ENCODE results near the gene SH3PXD2A.
"Not testable (repeated sequence)": the region's sequence is repeated elsewhere in the genome, so short reads cannot be mapped to it uniquely, and the experiment has no call there.

The SH3PXD2A gene

GRCh38 chr10:103669944-103670343, 185.4 kb downstream of the SH3PXD2A start:
- DNase-seq (ENCODE audit: low read depth in 1 of 2, low spot score in 1 of 2): no peak

- no peak for DNase-seq (ENCODE audit: low read depth in 1 of 2, low spot score in 1 of 2)
Measured at GRCh38 chr10:103669243-103669929, 186.0 kb downstream of the SH3PXD2A start.

- DNase-seq (ENCODE audit: low read depth in 1 of 2, low spot score in 1 of 2): no peak
Measured at GRCh38 chr10:103668351-103669242, 186.8 kb downstream of the SH3PXD2A start.

- DNase-seq (ENCODE audit: low read depth in 1 of 2, low spot score in 1 of 2): no peak
Measured at GRCh38 chr10:103667356-103667755, 188.0 kb downstream of the SH3PXD2A start.

DNA sequence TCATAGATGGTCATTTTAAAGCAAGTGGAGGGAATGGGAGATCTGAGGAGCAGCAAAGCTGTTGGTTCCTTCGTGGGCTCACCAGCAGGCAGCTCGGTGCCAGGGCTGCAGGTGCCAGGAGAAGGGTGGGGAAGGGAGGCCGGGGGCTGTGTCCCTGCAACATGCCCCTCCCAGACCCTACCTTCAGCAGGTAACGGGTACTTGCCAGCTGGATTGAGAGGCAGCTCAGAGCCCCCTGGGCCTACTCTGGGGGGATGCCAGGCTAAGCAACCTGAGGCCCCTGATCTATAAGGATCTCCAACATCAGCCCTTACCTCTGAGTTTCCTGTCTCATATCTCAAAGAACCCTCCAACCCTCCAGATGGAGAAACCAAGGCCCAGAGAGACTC, 188.6 kb downstream of the SH3PXD2A start:
- DNase-seq (ENCODE audit: low read depth in 1 of 2, low spot score in 1 of 2): no peak

- DNase-seq (ENCODE audit: low read depth in 1 of 2, low spot score in 1 of 2): no peak
Measured at GRCh38 chr10:103666087-103666761, 189.2 kb downstream of the SH3PXD2A start.

GRCh38 chr10:103665162-103665889, 190.1 kb downstream of the SH3PXD2A start:
- DNase-seq (ENCODE audit: low read depth in 1 of 2, low spot score in 1 of 2): no peak

GRCh38 chr10:103663802-103664201, 191.6 kb downstream of the SH3PXD2A start:
- no peak for DNase-seq (ENCODE audit: low read depth in 1 of 2, low spot score in 1 of 2)

- DNase-seq (ENCODE audit: low read depth in 1 of 2, low spot score in 1 of 2): no peak
Measured at GRCh38 chr10:103663236-103663635, 192.1 kb downstream of the SH3PXD2A start.

DNA sequence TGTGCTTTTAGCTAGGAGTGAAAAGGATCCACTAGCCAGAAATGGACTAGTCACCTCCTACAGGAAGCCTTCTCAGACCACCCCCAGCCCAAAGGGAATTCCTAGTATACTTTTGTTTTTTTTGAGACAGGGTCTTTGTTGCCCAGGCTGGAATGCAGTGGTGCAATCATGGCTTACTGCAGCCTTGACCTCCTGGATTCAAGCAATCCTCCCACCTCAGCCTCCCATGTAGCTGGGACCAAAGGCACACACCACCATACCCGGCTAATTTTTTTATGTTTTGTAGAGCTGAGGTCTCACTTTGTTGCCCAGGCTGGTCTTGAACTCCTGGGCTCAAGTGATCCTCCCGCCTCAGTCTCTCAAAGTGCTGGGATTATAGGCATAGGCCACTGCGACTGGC, 192.7 kb downstream of the SH3PXD2A start:
- not testable (repeated sequence) for DNase-seq (ENCODE audit: low read depth in 1 of 2, low spot score in 1 of 2)

GRCh38 chr10:103661198-103661950, 194.0 kb downstream of the SH3PXD2A start:
- DNase-seq (ENCODE audit: low read depth in 1 of 2, low spot score in 1 of 2): no peak

DNA sequence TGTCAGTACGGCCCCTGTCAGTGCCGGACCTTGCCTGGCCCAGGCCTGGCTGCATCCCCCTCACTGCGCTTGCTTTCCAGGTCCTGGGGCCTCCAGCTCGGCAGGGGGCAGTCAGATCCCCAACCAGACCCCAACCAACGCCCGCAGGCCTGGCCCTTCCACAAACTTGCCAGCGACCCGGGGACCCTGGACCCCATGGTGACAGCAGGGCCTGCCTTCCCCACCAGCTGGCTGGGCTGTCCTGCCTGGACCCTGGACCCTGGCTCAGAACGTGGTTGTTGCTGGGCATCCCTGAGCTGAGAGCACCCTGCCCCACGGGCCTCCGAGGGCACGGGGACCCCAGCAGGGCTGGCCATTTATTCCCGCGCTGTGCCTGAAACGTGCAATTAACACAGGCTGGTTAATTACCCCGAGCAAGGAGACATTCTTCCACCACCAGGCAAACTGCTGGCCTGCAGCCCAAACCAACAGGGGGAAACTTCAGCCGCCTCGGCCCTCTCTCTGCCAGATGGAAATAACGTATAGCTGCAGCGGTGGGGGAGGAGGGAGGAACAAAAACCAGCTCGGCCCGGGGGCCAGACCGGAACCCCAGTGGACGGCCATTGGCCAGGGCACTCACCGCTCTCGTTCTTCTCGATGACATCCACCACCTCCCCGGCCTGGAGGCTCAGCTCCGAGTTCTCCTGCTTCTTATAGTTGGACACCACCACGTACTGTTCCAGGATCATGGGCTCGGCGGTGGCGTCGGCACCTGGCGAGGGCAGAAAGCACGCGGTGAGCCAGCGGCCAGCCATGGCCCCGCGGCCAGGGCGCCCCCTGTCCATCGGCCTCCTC, 194.8 kb downstream of the SH3PXD2A start:
- no peak for DNase-seq (ENCODE audit: low read depth in 1 of 2, low spot score in 1 of 2)

- peak; percentile 10 to 60 for DNase-seq (ENCODE audit: low read depth in 1 of 2, low spot score in 1 of 2)
Measured at GRCh38 chr10:103659674-103660363, 195.6 kb downstream of the SH3PXD2A start.

DNA sequence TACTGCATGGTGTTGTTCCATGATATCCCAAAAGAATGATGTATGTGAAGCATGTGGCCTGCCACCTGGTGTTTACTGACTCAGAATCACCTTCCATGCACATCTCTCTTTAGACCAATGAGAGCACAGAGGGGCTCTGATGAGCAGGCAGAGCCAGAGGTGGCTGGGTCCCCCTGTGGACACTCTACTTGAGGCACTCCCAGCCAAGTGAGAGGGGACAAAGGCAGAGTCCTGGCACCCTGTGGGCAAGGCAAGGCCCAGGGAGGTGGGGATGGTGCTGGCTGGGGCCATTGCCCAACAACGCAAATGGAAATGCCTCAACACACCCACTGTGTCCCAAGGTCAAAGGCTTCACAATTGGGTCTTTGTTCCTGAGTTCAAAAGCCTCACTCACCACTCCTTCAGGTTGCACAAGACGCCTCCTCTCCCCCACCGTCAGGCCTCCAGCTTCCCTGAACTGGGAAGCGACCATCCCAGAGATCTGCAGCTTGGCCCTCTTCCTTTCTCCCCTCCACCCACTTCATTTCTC, 197.3 kb downstream of the SH3PXD2A start:
- DNase-seq (ENCODE audit: low read depth in 1 of 2, low spot score in 1 of 2): no peak

GRCh38 chr10:103657061-103657591, 198.2 kb downstream of the SH3PXD2A start:
- DNase-seq (ENCODE audit: low read depth in 1 of 2, low spot score in 1 of 2): no peak

- DNase-seq (ENCODE audit: low read depth in 1 of 2, low spot score in 1 of 2): no peak
Measured at GRCh38 chr10:103654925-103655324, 200.5 kb downstream of the SH3PXD2A start.

DNA sequence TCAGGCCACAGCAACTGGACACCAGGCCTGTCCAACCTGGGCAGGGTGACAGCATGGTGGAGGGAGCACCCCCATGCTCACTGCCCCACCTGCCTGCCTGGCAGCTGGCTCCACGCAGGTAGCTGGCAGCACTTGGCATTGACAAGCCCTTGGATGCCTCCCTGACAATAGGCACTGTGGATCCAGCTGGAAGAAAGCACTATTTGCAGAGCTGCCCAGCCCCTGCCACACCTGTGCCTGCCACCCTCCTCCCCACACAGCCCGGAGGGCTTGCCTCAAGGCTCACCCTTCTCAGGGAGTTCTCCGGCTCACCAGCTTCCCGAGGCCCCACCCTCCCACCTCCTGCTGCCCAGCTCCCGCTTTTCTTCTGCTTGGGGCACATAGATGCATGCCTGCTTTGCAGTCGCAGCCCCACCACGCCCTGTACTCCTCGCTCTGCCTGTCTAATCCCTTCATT, 201.8 kb downstream of the SH3PXD2A start:
- no peak for DNase-seq (ENCODE audit: low read depth in 1 of 2, low spot score in 1 of 2)

GRCh38 chr10:103652599-103653281, 202.6 kb downstream of the SH3PXD2A start:
- DNase-seq (ENCODE audit: low read depth in 1 of 2, low spot score in 1 of 2): no peak
